NCI-H82 (cell line): ENCODE results near the gene HNRNPUL1.

ENCODE experiments used
- DNase-seq: peaks from one replicate; lab custom pipeline; 2025; lab: John Stamatoyannopoulos, UW

HNRNPUL1 gene

GRCh38 chr19:41308450-41309179 lies 44.4 kb downstream of the HNRNPUL1 start:
- DNase-seq: peak; percentile 94

- DNase-seq: no peak
These were observed 45.2 kb downstream of the HNRNPUL1 start for GRCh38 chr19:41309180-41310032.

GRCh38 chr19:41310033-41310831 lies 46.1 kb downstream of the HNRNPUL1 start, which contains the start of gene CCDC97:
Gene CCDC97, plus strand, starts transcription at chr19:41310172. Its CDS starts 139 bp downstream, at chr19:41310311.
- peak; percentile 92 for DNase-seq

- DNase-seq: no peak
These were observed 46.9 kb downstream of the HNRNPUL1 start for GRCh38 chr19:41311072-41311471.

GRCh38 chr19:41311613-41312012 lies 47.4 kb downstream of the HNRNPUL1 start:
- DNase-seq: no peak

GRCh38 chr19:41316306-41316920 lies 52.2 kb downstream of the HNRNPUL1 start:
- DNase-seq: no peak

- DNase-seq: no peak
These were observed 54.7 kb downstream of the HNRNPUL1 start for GRCh38 chr19:41318696-41319499.

GRCh38 chr19:41319500-41320184 lies 55.5 kb downstream of the HNRNPUL1 start:
- no peak for DNase-seq

GRCh38 chr19:41320185-41320518 lies 56.0 kb downstream of the HNRNPUL1 start:
- DNase-seq: no peak

- DNase-seq: no peak
These were observed 56.4 kb downstream of the HNRNPUL1 start for GRCh38 chr19:41320568-41320967.

- no peak for DNase-seq
These were observed 57.0 kb downstream of the HNRNPUL1 start for GRCh38 chr19:41321204-41321599.

GRCh38 chr19:41321600-41322270 lies 57.6 kb downstream of the HNRNPUL1 start:
- DNase-seq: peak; percentile 56

GRCh38 chr19:41322451-41322850 lies 58.3 kb downstream of the HNRNPUL1 start:
- DNase-seq: no peak

GRCh38 chr19:41323023-41323422 lies 58.9 kb downstream of the HNRNPUL1 start:
- no peak for DNase-seq

GRCh38 chr19:41323430-41324125 lies 59.4 kb downstream of the HNRNPUL1 start:
- DNase-seq: no peak

GRCh38 chr19:41324231-41324702 lies 60.1 kb downstream of the HNRNPUL1 start:
- no peak for DNase-seq

GRCh38 chr19:41324921-41325639 lies 60.9 kb downstream of the HNRNPUL1 start:
- peak; percentile 42 for DNase-seq

GRCh38 chr19:41325640-41325946 lies 61.4 kb downstream of the HNRNPUL1 start:
- no peak for DNase-seq
